ENCODE results near the gene ROR1.

Gene ROR1

DNA sequence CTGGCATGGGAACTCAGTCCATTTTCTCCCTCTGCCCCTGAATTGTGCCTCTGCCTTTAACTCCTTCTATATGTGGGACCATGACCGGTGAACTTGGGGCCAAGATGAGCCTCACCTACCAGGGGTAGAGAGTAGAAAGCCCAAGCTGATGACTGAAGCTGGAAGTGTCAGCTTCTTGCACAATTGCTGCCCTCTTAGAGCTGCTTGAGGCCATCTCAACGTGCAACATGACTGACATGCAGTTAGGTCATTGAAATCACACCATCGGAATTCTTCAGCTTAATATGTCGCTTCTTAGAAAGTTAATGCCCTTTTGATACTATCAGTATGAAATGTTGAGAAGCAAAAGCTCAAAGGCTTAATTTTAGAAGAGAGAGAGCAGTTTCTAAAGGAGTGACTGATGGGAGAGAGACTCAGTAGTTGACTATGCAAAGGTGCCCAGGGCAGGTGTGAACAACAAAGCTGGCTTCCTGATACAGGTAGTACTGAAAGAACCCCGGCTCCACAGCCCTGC lies 340.3 kb downstream of the ROR1 start:
- no peak for DNase-seq

DNA sequence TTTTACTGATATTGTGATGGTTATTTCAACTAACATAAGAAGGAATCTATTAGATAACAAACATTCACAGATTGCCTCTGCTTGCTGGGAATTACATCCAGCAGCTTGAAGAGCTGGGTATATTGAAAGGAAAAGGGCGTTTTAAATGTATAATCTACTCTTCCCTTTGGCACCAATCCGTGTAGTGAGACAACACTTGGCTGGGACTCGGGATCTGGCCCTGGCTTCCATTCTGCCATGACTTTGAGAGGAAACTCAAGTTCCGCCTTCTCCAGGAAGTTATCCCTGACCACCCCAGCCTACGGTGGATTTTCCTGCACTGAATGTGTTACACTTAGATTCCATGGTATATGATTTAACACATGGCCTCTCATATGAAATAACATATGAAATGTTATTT lies 342.7 kb downstream of the ROR1 start:
- no peak for DNase-seq

DNA sequence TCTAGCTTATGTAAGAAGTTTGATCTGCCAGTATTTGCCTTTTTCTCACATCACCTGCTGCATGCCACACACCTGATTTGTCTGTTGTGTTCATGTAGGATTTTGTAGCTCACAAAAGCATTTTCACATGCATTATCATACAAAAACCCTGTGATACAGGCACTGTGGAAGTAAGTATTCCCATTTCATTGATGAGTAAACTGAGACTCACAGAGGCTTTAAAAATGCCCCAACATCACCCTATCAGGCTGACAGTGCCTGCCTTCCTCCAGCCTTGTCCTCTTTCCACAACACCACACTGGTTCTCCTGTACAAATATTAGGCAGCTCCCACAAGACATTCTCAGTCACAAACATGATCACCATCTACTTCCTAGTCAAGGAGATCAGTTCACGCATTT lies 343.7 kb downstream of the ROR1 start:
- DNase-seq: no peak

DNA sequence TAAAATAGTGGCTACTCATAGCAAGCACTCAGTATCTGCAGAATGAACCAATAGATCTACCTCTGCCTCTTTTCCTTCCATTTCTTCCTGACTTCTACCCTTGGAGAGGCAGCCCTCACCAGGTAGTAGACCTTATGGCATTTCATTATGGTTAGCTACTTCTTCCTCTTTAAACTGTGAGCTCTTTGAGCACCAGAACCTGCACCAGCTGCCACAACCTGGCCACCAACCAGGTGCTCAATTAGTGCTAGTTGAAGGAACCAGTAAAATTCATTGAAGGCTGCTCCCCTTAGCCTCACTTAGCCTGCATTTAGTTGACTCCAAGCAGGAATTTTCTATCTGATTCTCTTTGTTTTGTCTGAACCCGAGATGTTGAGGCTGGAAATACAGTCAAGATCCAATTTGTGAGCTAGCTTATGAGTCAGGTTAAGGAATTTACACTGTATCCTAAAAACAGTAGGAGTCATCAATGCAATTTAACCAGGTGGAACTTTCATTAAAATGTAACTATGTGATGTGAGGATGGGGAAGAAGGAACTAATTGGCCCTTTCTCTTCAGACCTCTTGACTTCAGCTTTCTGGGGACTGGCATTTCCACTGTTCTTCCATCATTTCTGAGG lies 348.1 kb downstream of the ROR1 start:
- DNase-seq: no peak

DNA sequence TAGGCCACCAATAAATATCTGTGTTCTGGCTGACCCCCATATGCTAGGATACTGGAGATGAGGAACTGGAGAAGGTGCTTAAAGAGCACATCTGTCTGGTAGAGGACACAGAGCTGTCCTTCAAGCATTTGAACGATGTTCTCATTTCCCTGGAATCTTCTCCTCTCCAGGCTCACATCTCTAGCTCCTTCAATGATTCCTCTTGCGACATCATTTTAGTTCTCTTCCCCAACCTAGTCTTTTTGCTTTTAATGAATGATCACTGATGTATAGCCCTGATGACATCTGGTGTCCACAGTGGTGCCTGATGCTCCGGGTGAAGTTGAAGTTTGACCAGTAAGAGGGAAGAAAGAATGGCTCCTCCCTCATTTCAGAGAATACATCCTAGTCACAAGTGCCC lies 348.8 kb downstream of the ROR1 start:
- DNase-seq: no peak

DNA sequence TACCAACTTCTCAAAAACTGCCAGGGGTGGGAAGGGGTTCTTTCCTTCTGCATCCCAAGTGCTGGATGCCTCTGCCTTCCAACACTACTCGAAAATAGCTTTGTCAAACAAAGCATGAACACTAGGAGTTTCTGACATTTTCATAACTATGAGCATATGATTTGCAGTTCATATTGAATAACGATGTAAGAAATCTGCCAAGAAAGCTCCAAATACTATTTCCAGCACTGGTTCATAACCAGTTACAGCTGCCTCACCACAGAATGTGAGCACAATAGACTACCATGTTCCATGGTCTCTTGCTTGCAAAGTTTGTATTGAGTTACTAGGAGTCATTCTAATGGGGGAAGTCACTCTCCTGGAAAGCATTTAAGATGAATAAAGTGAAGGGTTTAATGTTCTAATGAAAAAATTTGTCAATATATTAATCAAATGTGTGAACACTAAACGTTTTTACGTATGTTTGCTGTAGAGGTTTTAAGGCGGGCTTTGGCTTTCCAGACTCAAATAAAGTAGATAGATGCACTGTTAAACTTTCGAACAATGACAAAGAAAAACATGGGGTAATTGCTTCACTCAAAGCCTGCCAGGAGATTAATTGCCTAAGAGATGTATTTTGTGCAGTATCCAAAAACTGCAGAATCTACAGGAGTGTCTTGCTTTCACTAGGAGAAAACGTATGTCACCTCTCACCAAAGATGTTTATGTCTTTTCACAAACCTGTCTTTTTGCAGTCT lies 351.1 kb downstream of the ROR1 start:
- no peak for DNase-seq

DNA sequence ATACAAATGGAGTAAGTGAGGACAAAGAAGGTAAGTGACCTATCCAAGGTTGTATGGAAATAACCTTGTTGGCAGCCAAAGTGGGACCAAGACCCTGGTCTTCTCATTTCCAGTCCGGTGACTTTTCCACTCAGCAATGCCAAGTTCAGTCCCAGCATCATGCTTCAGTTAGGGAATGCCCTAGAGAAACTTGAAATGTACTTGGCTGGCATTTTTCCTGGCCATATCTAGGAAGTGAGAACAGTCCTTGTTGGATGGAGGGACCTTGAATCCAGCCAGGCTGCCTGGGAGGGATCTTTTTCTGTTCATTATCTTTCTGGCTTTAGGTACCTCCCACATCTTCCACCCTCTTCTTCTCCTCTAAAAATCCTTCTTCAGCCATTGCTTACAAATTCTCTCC lies 352.8 kb downstream of the ROR1 start:
- DNase-seq: no peak

DNA sequence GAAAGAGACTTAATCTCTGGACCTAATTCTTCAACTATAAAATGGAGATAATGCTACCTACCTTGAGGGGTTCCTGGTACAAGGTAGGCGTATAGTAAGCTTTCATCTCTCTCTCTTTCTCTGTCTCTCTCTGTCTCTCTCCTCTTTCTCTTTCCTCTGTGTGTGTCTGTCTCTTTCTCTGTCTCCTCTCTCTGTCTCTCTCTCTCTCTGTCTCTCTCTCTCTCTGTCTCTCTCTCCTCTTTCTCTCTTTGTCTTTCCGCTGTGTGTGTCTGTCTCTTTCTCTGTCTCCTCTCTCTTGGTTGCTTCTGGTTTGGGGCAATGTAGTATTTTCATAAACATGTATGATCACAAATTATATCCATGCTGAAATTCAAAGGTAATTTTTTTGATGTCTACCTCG lies 353.5 kb downstream of the ROR1 start:
- no peak for DNase-seq

DNA sequence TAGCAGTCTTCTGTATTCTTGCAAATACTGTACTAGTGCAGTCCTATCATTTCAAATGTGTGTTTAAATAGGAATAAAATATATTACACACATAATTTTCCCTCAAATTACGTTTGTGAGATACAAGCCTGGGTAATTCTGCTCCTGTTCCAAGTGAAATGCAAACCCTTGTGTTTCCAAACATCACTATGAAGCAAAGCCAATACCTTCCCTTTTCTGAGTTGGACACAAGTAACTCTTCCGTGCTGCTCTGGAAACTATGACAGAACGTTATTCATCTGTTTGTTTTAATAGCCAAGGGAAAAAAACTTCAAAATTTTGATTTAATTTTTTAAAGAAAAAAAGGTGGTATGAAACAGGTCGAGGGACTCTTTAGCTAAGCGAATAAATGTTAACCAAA lies 355.9 kb downstream of the ROR1 start:
- no peak for DNase-seq

DNA sequence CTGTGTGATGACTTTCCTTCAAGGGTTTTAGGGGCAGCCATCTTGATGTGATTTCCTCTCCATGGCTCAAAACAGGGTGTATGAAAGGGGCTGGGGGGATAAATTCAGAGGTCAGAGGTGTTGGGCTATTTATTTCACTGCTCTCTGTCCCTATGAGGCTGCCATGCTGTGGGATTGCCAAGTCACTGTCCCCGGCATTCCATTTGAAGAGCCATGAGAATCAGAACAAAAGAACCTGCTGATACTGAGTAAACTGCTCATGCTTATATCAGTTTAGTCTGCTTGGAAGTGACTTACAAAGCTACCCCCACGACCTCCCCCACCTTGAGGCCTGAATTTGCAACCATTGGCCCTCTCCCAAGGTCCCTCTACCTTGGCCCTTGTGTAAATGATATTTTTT lies 357.3 kb downstream of the ROR1 start:
- no peak for DNase-seq

DNA sequence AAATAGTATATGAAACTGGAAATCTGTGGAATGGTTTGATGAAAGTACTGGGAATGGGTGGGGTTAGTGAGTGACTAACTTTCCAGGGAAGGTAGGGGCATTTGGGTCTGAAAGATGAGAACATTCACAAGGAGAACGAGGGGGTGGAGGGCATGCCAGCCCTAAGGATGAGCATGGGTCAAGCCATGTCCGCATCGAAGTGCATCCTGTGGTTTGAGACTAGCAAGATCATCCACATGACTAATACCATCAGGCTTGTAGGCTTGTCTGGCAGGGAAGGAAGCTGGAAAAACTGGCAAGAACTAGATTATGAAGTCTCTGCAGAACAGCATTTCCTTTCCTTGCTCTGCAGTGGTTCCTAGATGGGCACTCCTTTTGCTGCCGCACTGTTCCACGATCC lies 359.2 kb downstream of the ROR1 start:
- DNase-seq: no peak

DNA sequence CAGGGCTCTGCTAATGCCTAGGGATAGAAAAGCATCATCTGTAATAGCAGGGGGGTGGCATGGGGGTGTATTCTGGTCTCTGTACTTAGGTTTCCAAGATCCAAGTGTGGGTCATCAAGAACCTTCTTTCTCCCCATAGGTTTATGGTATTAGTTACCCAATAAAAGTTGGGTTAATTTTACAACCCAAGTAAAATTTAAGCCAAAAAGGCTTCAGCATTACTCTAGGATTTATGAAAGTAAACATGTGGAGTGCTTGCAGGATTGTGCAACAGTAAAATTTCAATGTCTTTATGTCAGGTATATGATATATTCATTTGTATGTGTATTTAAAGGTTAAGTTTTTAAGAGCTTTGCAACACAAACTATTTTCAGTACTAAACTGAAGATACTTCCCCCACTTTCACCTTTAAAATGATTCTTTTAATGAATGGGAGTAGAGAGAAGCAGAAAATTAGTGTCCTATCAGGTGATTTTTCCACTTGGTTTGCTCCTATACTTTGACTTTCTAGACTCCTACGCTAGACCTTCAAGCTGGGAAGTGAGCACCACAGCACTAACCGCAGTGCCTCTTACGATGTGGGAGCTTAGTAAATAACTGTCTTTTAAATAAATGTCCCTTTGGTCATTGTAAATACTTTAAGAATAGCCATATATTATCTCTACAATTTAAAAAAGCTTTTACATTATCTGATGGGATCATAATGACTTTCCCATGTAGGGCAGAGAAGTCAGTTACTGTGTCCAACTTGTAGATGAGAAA lies 361.8 kb downstream of the ROR1 start:
- no peak for DNase-seq

DNA sequence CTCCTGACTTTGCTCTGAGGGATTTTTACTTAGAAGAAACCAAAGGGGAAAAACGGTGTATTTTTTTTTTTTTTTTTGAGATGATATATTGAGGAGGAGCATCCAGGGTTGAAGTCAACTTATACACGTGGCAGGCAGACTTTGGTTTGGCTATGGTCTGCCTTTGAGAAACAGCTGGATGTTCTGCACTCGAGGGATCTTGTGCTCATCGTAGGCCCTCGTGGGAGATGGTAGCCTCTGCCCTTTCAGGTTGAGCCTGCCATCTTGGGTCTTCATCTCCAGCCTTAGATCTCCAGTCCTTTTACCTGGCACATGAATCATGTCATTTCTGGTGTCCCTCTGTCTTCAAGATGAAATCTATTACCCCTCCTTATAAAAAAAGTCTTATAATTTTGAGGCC lies 362.5 kb downstream of the ROR1 start:
- DNase-seq: no peak

DNA sequence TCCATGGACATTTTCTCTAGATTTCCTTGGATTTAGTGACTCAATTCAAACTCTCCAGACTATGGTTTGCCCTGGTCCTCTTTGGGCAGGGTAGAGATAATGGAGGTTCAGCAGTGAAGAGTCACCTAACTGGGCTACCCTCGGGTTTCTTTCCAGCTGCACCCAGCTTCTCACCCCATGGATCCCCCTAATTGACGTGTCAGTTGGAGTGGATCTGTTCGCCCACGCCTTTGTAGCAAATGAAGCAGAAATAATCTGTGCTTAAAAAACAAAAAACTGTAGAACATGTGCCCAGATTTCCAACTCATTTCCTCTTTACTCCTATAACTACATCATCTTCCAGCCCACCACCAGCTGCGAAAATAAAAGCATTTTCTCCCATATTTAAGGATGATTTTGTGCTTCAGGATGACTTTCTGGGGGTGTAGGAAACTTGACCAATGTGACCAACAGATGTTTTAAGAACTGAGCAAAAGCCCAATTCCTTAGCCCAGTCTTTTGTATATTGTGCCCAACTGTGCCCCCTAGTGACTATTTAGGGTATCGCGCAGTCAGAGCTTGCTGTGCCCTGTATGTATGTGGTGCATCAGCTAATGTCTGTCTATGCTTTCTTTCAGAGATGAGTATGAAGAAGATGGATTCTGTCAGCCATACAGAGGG lies 363.1 kb downstream of the ROR1 start:
- peak; percentile 33 to 65 for DNase-seq

DNA sequence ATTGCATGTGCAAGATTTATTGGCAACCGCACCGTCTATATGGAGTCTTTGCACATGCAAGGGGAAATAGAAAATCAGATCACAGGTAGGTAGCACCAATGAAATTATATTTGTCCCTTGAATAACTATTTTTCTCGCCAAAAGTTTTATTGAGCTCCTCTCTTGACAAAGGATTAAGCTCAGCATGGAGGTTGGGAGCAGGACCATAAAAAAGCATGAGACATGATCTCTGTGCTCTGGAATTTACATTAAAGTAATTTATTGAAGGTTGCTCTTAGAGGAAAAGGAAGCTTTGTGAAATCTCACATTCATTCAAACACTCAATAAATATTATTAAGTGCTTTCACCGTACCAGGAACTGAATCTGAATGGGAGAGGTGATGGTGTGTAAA lies 363.6 kb downstream of the ROR1 start:
- DNase-seq: no peak

DNA sequence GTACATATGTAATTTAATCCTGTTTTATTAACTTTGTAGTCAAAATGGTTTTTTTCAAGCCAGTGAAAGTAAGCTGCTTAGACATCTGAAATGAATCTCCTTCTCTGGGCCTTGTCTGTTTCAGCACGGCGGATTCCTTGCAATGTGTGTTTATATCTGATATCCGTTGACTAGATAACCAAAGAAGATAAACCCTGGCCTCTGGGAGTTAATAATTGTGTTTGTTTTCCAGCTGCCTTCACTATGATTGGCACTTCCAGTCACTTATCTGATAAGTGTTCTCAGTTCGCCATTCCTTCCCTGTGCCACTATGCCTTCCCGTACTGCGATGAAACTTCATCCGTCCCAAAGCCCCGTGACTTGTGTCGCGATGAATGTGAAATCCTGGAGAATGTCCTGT lies 366.1 kb downstream of the ROR1 start:
- no peak for DNase-seq

DNA sequence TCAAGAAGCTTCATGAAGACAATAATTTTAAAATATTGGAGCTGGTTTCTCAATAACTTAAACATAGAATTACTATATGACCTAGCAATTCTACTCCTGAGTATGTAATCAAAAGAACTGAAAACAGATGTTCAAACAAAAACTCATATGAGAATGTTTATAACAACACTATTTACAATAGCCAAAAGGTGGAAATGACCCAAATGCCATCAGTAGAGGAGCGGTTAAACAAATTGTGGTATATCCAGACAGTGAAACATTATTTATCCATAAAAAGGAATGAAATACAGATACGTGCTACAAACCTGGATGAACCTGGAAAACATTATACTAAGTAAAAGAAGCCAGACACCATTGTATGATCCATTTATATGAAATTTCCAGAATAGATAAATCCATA lies 366.8 kb downstream of the ROR1 start:
- DNase-seq: no peak

DNA sequence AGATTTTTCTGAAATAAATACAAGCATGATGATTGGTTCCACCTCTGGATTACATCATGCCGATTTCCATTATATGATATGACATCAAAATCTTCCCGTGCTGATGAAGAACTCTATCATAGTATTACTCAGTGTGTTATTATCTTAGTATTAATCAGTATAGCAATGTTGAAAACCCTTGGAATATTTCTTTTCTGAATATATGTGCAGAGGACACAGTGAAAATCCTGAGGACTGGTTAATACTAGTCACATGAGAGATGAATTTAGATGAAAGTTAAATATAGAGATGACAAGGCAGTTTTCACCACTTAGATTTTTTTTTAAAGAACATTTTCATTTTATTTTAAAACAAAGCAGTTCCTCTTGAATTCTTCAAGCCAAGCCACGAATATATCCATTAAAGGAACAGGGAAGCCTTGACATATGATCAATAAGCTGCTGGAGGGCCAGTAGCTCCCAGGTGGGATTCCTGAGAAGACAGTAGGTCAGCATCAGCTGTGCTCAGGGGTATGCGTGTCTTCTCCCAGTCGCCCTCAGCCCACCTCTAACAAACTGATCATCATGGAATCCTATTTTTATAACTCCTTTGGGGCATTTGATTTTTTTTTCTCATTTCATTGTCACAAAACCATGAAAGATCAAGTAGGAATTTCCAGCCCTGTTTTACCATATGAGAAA lies 373.4 kb downstream of the ROR1 start:
- DNase-seq: no peak

DNA sequence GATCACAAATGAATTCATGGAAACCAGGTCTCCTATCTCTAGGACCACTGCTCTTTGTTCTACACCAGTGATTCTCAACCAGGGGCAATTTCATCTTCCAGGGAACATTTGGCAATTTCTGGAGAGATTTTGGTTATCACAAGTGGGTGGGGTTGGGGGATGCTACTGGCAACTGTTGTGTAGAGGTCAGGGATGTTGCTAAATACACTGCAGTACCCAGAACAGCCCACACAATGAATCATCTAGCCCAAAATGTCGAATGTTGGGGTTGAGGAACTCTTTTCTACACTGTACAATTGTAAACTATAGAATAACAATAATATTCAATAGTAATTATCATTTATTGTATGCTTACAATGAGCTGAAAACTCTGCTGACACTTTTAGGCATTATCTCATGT lies 373.9 kb downstream of the ROR1 start:
- DNase-seq: no peak

DNA sequence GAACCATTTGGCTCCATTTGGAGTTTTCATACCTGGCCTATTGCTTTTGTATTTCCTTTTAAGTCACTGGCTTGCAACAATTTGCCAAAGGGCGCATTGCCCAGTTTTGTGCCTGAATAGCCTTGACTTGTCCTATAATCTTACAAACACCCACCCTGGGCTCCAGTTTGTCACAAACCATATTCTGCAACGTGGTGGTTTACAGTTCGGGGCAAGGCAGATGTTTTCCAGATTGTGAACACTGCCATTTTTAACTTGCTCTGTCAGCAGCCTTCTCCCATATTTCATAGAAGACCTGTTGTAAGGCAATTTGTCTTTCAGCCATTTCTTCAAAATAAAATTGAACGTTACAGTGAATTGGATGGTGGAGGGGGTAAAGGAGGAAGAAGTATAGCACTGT lies 376.4 kb downstream of the ROR1 start:
- DNase-seq: no peak

DNA sequence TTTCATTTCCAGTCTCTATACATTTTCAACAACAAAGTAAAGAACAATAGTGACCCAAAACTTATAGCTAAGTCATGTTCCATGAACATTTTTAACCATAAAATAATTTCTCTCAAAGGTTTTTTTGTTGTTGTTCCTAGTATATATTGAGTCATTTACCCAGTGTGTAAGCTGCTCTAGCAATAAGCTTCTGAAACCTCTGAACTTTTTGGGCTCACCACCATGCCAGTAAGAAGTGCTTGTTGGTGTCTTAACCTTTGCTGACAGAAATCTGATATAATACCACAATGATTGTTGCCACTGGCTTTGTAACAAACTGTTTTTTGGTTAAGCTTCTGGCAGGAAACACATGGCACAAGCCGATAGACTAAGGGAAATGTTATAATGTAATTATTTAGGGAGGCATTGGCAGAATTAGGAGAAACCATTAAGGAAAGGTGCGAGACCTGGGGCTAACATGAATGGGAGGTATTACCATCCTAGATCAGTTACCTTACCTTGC lies 377.0 kb downstream of the ROR1 start:
- DNase-seq: no peak

DNA sequence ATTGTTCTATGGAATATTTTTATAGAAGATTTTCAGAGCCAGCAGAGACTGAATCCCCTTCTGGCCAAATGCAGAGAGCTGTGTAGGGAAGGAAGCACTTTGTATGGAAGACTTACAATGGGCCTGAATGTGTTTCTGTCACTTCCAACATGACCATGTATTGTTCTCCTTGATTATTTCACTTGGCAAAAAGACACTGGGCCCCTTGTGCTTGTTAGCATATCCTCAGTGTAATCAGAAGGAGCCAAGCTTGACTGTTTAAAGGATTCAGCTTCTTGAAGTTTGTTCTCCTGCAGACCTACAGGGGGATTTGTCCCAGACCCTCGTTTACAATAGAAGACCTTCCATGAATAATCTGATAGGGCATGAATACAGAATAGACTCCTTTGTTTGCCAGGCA lies 381.5 kb downstream of the ROR1 start:
- no peak for DNase-seq

Data from activated CD4-positive, alpha-beta T cell treated with anti-CD3 and anti-CD28 coated beads for 4 hours (primary cell).